B cell (primary cell): Measurements from ENCODE around the gene OLFML2B. TPM values are rescaled to one million over a fixed set of nuclear protein-coding genes. Genes with fewer than 3 reads are reported as not detected.

ENCODE experiments used
- ATAC-seq: fragments of 200-7000 bp; cut with Tn5 transposase; one replicate; pipeline ENCODE4 v1.10.0; 2021; ENCODE audit warnings: low read depth, mild to moderate bottlenecking, moderate number of reproducible peaks, moderate library complexity
- CTCF ChIA-PET: fragments of 350-600 bp; sonication (Branson Sonifier 250); formaldehyde crosslinking; loops from one replicate; lab custom pipeline; 2021; ENCODE audit warnings: antibody characterized with exemption, inconsistent platforms; lab: Charles Lee
- POLR2A ChIA-PET: fragments of 350-600 bp; sonication (Branson Sonifier 250); formaldehyde crosslinking; loops from one replicate; lab custom pipeline; 2021; ENCODE audit warnings: antibody characterized with exemption; lab: Charles Lee
- DNase-seq: peaks from one replicate; pipeline ENCODE4 v3.0.0; 2013
- H2AFZ ChIP-seq: 2 replicates; pipeline ENCODE4 v1.6.1; 2012; ENCODE audit warnings: mild to moderate bottlenecking, low read depth, low read length; ENCODE audit not compliant: insufficient read depth, poor library complexity, severe bottlenecking
- H3K27ac ChIP-seq, 2 donors: 1 replicate in 1 of 2; 2 replicates in 1 of 2; pipeline ENCODE4 v1.5.1; 2012 to 2013; ENCODE audit warnings: low read length in 2 of 2, mild to moderate bottlenecking in 2 of 2, moderate library complexity in 1 of 2
- H3K27me3 ChIP-seq, 4 experiments: fragments of 200-600 bp in 1 of 4; sonication (generic) in 1 of 4; replicated peaks in 1 of 4; 1 replicate in 2 of 4; 2 replicates in 2 of 4; pipeline versions ENCODE4 v1.6.1 to v1.7.0; 2013 to 2016; ENCODE audit warnings: low read length in 3 of 4, mild to moderate bottlenecking in 2 of 4, mixed read lengths in 1 of 4, moderate library complexity in 1 of 4; ENCODE audit not compliant: insufficient read depth in 4 of 4, control insufficient read depth in 3 of 4; ENCODE audit errors: control extremely low read depth in 1 of 4
- H3K36me3 ChIP-seq, 2 experiments: replicated peaks in 1 of 2; 1 replicate in 1 of 2; 2 replicates in 1 of 2; pipeline versions ENCODE4 v1.6.1 to v1.7.1; 2013; ENCODE audit warnings: low read length in 1 of 2; ENCODE audit not compliant: insufficient read depth in 2 of 2, control insufficient read depth in 1 of 2; ENCODE audit errors: control extremely low read depth in 1 of 2, extremely low read depth in 1 of 2
- H3K4me1 ChIP-seq, 2 donors: fragments of 200-600 bp in 1 of 2; sonication (generic) in 1 of 2; 1 replicate in 1 of 2; 2 replicates in 1 of 2; pipeline versions ENCODE4 v1.5.1 to v1.6.1; 2013 to 2017; ENCODE audit warnings: low read length in 2 of 2; ENCODE audit not compliant: control insufficient read depth in 2 of 2, insufficient read depth in 2 of 2
- H3K4me2 ChIP-seq: replicated peaks from 2 replicates; pipeline ENCODE3; 2012; ENCODE audit warnings: mild to moderate bottlenecking, low read depth, low read length; ENCODE audit not compliant: poor library complexity, severe bottlenecking
- H3K4me3 ChIP-seq, 5 experiments: fragments of 200-600 bp in 1 of 5; sonication (generic) in 1 of 5; 1 replicate in 3 of 5; 2 replicates in 2 of 5; pipeline versions ENCODE4 v1.5.1 to v1.7.0; 2011 to 2016; ENCODE audit warnings: low read length in 4 of 5, mild to moderate bottlenecking in 4 of 5, low read depth in 2 of 5, control low read depth in 1 of 5, moderate library complexity in 1 of 5; ENCODE audit not compliant: insufficient read depth in 1 of 5; ENCODE audit errors: control extremely low read depth in 1 of 5, extremely low read depth in 1 of 5
- H3K79me2 ChIP-seq: fragments of 200-600 bp; sonication (generic); one replicate; pipeline ENCODE4 v1.6.0; 2016; ENCODE audit warnings: low read length; ENCODE audit not compliant: control insufficient read depth, insufficient read depth
- H3K9ac ChIP-seq: fragments of 200-600 bp; sonication (generic); 2 replicates; pipeline ENCODE4 v1.6.1; 2017; ENCODE audit warnings: mild to moderate bottlenecking, low read length, moderate library complexity
- H3K9me3 ChIP-seq, 3 donors: one replicate each; pipeline versions ENCODE4 v1.6.1 to v1.7.1; 2013; ENCODE audit warnings: low read length in 2 of 3; ENCODE audit not compliant: control insufficient read depth in 2 of 3, insufficient read depth in 1 of 3; ENCODE audit errors: control extremely low read depth in 1 of 3
- H4K20me1 ChIP-seq: 2 replicates; pipeline ENCODE4 v1.6.0; 2012; ENCODE audit warnings: mild to moderate bottlenecking, low read length; ENCODE audit not compliant: insufficient read depth, control insufficient read depth, poor library complexity, severe bottlenecking
- H3K27ac Mint-ChIP-seq: one replicate; pipeline ENCODE4 v1.8.0; 2021; ENCODE audit warnings: mixed read lengths
- H3K27me3 Mint-ChIP-seq: one replicate; pipeline ENCODE4 v1.8.0; 2021; ENCODE audit warnings: mixed read lengths
- H3K4me1 Mint-ChIP-seq: one replicate; pipeline ENCODE4 v1.8.0; 2021; ENCODE audit warnings: mixed read lengths
- H3K4me3 Mint-ChIP-seq: one replicate; pipeline ENCODE4 v1.8.0; 2021; ENCODE audit warnings: mixed read lengths
- H3K9me3 Mint-ChIP-seq: one replicate; pipeline ENCODE4 v1.8.0; 2022; ENCODE audit warnings: mixed read lengths; ENCODE audit not compliant: insufficient read depth
- EZH2 ChIP-seq: IDR thresholded peaks from 2 replicates; pipeline ENCODE4 v1.6.1; 2012; ENCODE audit warnings: borderline replicate concordance, low read depth, mild to moderate bottlenecking, moderate library complexity, low read length; ENCODE audit not compliant: insufficient read depth, poor library complexity, severe bottlenecking
- WGBS: methylation state at CpG from one replicate; pipeline ENCODE4 v1.1.5; 2013; ENCODE audit warnings: missing lambda C conversion rate; ENCODE audit not compliant: insufficient coverage; 5-methylcytosine and 5-hydroxymethylcytosine counted together
- intact Hi-C: fragments of 100-400 bp; cut with micrococcal nuclease; formaldehyde crosslinking; loops from one replicate; pipeline ENCODE4 v1.10.0; 2022
- polyA plus RNA-seq: library from polyadenylated mRNA; depleted of rRNA; stranded (reverse); fragments of >200 nt; gene quantifications from 2 replicates; pipeline ENCODE4 v1.2.3, GENCODE V29; 2012
- total RNA-seq, 2 donors: library from RNA; stranded (reverse); fragments of 120-200 nt in 1 of 2; gene quantifications; 1 replicate in 1 of 2; 2 replicates in 1 of 2; pipeline versions ENCODE4 v1.2.3 to v1.2.4, GENCODE V29; 2013 to 2022
- TF ChIP-seq, protein P1 (sequence below): fragments of 200-600 bp; IDR thresholded peaks from one replicate; pipeline ENCODE4 v1.8.0; 2022; ENCODE audit warnings: antibody characterized with exemption, mild to moderate bottlenecking

OLFML2B gene
- total and polyA plus RNA-seq, 2 donors (not counting 1 experiment from before 2014, with no cell fraction given), result not detected

DNA sequence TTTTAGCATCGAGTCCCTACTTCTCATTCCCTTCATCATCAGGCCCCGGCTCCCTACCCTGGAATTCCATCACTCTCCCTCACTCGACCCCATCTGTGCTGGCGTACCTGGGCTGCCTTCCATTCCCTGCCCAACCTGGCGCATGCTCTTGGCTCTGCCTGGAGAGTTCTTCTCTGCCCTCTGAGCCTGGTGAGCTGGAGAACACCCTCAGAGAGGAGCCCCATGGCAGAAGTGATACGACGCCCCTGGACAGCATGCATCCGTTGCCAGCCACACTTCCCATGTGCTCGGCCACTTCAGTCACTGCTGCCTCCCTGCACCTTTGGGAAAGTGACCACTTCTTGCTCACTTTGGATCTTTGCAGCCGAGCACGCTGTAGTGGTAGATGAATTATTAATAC, 30.1 kb downstream of the OLFML2B start:
- ATAC-seq (no peak), DNase-seq (no peak)
- Histone ChIP-seq H2AFZ (no peak overlapping the region), H3K9ac (no peak overlapping the region), H3K4me1 (no peaks in the 10 kb centered on the region), H4K20me1 (no peaks in the 10 kb centered on the region), H3K4me2 (no peak overlapping the region), H3K27ac (no peak overlapping the region), H3K9me3 (peaks cover 0 to 5% (median 0%) of the 10 kb centered on the region in 3 donors), H3K27me3 (no peaks in the 10 kb centered on the region), H3K4me3 (no peak overlapping the region), H3K36me3 (no peaks in the 10 kb centered on the region), H3K79me2 (no peaks in the 10 kb centered on the region)
- ChIA-PET CTCF (no interaction called here), POLR2A (no interaction called here)
- WGBS, result 86% methylated on average over 9 of the region's 11 CpGs
- H3K4me3 Mint-ChIP-seq, result no peak overlapping the region
- H3K27ac Mint-ChIP-seq, result no peak overlapping the region
- no peaks in the 10 kb centered on the region for H3K9me3 Mint-ChIP-seq
- TF ChIP-seq, protein P1, sequence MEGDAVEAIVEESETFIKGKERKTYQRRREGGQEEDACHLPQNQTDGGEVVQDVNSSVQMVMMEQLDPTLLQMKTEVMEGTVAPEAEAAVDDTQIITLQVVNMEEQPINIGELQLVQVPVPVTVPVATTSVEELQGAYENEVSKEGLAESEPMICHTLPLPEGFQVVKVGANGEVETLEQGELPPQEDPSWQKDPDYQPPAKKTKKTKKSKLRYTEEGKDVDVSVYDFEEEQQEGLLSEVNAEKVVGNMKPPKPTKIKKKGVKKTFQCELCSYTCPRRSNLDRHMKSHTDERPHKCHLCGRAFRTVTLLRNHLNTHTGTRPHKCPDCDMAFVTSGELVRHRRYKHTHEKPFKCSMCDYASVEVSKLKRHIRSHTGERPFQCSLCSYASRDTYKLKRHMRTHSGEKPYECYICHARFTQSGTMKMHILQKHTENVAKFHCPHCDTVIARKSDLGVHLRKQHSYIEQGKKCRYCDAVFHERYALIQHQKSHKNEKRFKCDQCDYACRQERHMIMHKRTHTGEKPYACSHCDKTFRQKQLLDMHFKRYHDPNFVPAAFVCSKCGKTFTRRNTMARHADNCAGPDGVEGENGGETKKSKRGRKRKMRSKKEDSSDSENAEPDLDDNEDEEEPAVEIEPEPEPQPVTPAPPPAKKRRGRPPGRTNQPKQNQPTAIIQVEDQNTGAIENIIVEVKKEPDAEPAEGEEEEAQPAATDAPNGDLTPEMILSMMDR, result no peak
- TF ChIP-seq EZH2, result no peak
- intact Hi-C loops, result no loop called here
- peaks cover 27% of the 10 kb centered on the region for H3K27me3 Mint-ChIP-seq
- H3K4me1 Mint-ChIP-seq, result no peaks in the 10 kb centered on the region

DNA sequence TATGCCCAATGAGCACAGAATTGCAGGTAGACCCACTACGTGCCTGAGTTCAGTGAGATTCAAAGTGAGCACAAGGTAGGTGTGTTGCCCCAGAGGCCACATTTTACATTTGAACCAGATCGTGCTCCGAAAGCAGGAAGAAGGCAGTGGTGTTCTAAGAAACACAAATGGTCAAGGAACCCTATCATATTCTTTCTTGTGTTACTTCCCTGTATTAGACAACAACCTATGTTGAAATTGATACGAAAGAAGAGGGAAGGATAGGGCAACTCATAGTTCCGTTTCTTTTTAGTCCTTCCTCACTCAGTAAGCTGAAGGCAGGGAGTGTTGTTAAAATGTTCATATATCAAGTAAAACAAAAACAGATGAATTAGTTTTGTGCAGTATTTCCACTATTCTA, 33.9 kb downstream of the OLFML2B start:
- no peaks in the 10 kb centered on the region for H3K4me1 ChIP-seq
- WGBS, result 86% methylated on average over 1 of the region's 5 CpGs
- ATAC-seq, result no peak
- no peak for DNase-seq
- no peak overlapping the region for H3K4me3 ChIP-seq
- H3K36me3 ChIP-seq, result no peaks in the 10 kb centered on the region
- CTCF ChIA-PET, result no interaction called here
- H3K27ac ChIP-seq, result no peak overlapping the region
- no peaks in the 10 kb centered on the region for H4K20me1 ChIP-seq
- no peak overlapping the region for H3K9ac ChIP-seq
- no peaks in the 10 kb centered on the region for H3K27me3 ChIP-seq
- no peak overlapping the region for H3K4me3 Mint-ChIP-seq
- TF ChIP-seq EZH2, result no peak
- TF ChIP-seq, protein P1, result no peak
- no peak overlapping the region for H2AFZ ChIP-seq
- peaks cover 6% of the 10 kb centered on the region for H3K9me3 Mint-ChIP-seq
- H3K27me3 Mint-ChIP-seq, result peaks cover 28% of the 10 kb centered on the region
- H3K79me2 ChIP-seq, result no peaks in the 10 kb centered on the region
- no peak overlapping the region for H3K27ac Mint-ChIP-seq
- no peaks in the 10 kb centered on the region for H3K4me1 Mint-ChIP-seq
- peaks cover 0 to 20% (median 2%) of the 10 kb centered on the region in 3 donors for H3K9me3 ChIP-seq
- intact Hi-C loops, result no loop called here
- POLR2A ChIA-PET, result no interaction called here
- H3K4me2 ChIP-seq, result no peak overlapping the region
